Epithelial cell of proximal tubule (primary cell): Measurements from ENCODE around the gene SOX4. TPM values are rescaled to one million over a fixed set of nuclear protein-coding genes. Genes with fewer than 3 reads are reported as not detected.
A peak's percentile ranks its signal among the peaks of the same experiment; 100 is the strongest.

Experiments used
- DNase-seq: peaks from one replicate; pipeline ENCODE4 v3.0.0-alpha.2; 2011; ENCODE audit warnings: low read depth
- H3K4me3 ChIP-seq: 2 replicates; pipeline ENCODE4 v1.5.1; 2011; ENCODE audit warnings: low read depth, mild to moderate bottlenecking, low read length
- total RNA-seq: library from RNA; depleted of rRNA; stranded (reverse); fragments of >200 nt; gene quantifications from 2 replicates; pipeline ENCODE4 v1.2.3, GENCODE V29; 2015
- TF ChIP-seq, protein P1 (sequence below): conservative IDR thresholded peaks from 2 replicates; pipeline ENCODE4 v1.5.1; 2012; ENCODE audit warnings: low read depth, mild to moderate bottlenecking, low read length

Gene SOX4
- total RNA-seq, 1 donor from 2014 or later, result 105 TPM

- no peak overlapping the region for H3K4me3 ChIP-seq
- TF ChIP-seq, protein P1, sequence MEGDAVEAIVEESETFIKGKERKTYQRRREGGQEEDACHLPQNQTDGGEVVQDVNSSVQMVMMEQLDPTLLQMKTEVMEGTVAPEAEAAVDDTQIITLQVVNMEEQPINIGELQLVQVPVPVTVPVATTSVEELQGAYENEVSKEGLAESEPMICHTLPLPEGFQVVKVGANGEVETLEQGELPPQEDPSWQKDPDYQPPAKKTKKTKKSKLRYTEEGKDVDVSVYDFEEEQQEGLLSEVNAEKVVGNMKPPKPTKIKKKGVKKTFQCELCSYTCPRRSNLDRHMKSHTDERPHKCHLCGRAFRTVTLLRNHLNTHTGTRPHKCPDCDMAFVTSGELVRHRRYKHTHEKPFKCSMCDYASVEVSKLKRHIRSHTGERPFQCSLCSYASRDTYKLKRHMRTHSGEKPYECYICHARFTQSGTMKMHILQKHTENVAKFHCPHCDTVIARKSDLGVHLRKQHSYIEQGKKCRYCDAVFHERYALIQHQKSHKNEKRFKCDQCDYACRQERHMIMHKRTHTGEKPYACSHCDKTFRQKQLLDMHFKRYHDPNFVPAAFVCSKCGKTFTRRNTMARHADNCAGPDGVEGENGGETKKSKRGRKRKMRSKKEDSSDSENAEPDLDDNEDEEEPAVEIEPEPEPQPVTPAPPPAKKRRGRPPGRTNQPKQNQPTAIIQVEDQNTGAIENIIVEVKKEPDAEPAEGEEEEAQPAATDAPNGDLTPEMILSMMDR, result no peak
- DNase-seq, result no peak
These were observed 40.1 kb downstream of the SOX4 start for GRCh38 chr6:21633511-21634109.

DNA sequence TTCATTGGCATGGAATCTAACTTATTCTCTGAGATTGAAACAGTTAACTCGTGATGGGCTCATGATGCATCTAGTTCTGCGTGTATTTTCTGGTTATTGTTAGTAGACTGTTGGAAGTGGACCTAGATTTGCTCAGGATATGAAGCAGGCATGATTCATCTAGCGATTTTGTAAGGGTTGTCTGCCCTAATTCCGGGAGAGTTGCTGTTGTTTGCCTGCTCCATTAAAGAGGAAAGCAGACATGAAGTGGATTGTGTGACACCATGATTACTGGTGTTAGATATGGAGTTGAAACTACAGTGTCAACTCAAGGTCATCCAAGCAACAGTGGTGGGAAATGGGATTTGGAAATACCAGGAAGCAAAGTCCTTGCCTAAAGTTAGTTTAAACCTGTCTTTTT, 41.0 kb downstream of the SOX4 start:
- peak; percentile 41 for DNase-seq
- H3K4me3 ChIP-seq, result no peak overlapping the region
- TF ChIP-seq, protein P1, result no peak

DNA sequence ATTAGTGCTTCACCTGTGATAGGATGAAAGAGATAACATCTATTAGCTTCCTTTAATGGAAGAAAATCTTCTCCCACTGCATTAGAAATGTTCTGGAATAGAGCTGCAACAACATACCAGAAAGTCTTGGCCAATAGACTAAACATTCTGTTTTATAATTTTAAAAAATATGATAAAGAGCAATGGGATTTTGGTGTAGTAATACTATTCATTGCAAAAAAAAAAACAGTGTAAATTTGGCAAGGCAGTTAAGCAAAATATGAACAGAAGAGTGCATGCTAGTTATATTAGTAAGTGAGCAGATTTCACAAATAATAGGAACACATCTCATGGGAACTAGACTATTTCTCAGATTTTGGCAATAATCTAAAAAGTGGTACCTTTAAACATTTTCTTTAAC, 43.3 kb downstream of the SOX4 start:
- H3K4me3 ChIP-seq, result no peak overlapping the region
- DNase-seq, result no peak
- TF ChIP-seq, protein P1, result no peak

DNA sequence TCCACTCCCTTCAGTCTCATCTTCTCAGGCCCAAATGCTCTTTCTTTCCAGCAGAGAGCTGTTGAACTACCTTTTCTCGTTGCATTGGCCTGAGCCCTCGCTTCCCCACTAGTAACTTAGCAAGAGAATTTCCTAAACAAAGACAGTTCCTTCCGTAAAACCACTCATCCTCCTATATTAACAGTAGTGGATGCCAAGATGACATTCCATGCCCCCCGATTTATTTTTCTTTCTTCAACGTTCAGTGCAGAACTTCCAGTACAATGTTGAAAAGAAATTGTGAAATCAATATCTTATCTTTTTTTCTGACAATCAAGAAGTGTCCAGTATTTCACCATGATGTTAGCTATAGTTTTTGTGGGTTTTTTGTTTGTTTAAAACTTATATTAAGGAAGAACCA, 45.8 kb downstream of the SOX4 start:
- TF ChIP-seq, protein P1, result no peak
- no peak overlapping the region for H3K4me3 ChIP-seq
- DNase-seq, result no peak
